PFSK-1 (cell line): ENCODE results near the gene GARS1.

Experiments used
- FOXP2 ChIP-seq: optimal IDR thresholded peaks from 2 replicates; pipeline ENCODE3; 2011; ENCODE audit warnings: borderline replicate concordance, control low read depth, inconsistent platforms; ENCODE audit not compliant: insufficient read depth; ENCODE audit errors: extremely low read length, extremely low read depth
- POLR2AphosphoS5 ChIP-seq: IDR thresholded peaks from 2 replicates; pipeline ENCODE4 v1.6.1; 2012; ENCODE audit warnings: low read depth, mild to moderate bottlenecking, control low read depth, low read length, moderate library complexity
- REST ChIP-seq, 2 experiments: IDR thresholded peaks; 2 replicates each; pipeline versions ENCODE4 v1.6.1 to v1.8.0; 2011 to 2012; ENCODE audit warnings: low read depth in 2 of 2, low read length in 2 of 2, control low read depth in 1 of 2, inconsistent platforms in 1 of 2, mild to moderate bottlenecking in 1 of 2, moderate library complexity in 1 of 2; ENCODE audit not compliant: insufficient read depth in 1 of 2
- SIN3A ChIP-seq: IDR thresholded peaks from 2 replicates; pipeline ENCODE4 v1.6.1; 2012; ENCODE audit warnings: mild to moderate bottlenecking, low read length, moderate library complexity, borderline replicate concordance; ENCODE audit not compliant: insufficient read depth
- TAF1 ChIP-seq: IDR thresholded peaks from 2 replicates; pipeline ENCODE4 v1.6.1; 2012; ENCODE audit warnings: low read length, control low read depth, borderline replicate concordance; ENCODE audit not compliant: insufficient read depth

The GARS1 gene

GRCh38 chr7:30657131-30657530 is 62.5 kb downstream of the GARS1 start:
- TF ChIP-seq FOXP2 (no peak), TAF1 (no peak), REST (IDR thresholded peaks at IDR 0.05; ENCODE audit: insufficient read depth in 1 of 2, low read depth in 2 of 2, low read length in 2 of 2) (no peak), SIN3A (no peak), POLR2AphosphoS5 (no peak)

DNA sequence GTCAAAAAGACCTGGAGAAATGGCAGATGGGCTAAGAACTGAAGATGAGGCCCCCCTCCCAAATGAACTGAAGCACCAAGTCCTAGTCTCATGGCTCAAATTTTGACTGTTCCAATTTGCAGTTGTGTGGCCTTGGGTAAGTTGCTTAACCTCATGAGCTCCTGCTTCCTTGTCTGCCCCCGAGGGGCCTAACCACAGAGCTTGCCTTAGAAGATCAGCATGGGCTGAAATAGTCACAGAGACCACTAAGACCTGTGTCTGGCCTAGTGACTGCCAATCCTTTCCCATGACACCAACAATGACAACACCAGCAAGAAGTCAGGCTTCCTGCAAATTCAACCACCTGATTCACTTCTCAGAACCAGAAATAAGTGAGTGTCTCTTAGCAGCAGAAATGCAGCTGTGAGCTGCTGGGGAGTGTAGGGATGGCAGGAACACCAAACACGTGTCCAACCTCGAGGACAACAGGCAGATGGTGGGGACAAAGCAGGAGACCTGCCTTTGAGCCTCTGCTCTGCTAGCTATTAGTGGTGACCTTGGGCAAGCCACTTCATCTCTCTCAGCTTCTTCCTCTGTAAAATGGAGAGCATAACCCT is 63.9 kb downstream of the GARS1 start:
- TF ChIP-seq SIN3A (no peak), TAF1 (no peak), REST (IDR thresholded peaks at IDR 0.05; ENCODE audit: insufficient read depth in 1 of 2, low read depth in 2 of 2, low read length in 2 of 2) (no peak), POLR2AphosphoS5 (no peak), FOXP2 (no peak)

DNA sequence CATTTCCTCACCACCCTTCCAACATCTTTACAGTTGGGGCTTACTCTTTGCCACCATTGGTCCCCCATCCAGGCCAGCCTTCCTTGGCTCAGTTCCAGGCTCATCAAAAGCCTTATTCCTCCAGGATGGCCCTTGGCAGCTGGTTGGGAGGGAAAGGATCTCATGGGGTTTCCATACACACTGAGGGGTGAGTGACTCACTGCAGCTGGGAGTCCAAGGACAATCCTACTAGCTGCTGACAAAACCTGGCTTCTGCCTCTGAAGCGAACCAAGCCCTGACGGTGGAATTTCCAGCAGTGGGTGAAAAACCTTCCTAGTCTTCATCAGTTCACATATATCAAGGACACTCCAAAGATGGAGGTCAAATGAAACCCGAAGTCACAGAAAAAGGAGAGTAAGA is 64.6 kb downstream of the GARS1 start:
- TF ChIP-seq TAF1 (no peak), REST (IDR thresholded peaks at IDR 0.05; ENCODE audit: insufficient read depth in 1 of 2, low read depth in 2 of 2, low read length in 2 of 2) (no peak), SIN3A (no peak), FOXP2 (no peak), POLR2AphosphoS5 (no peak)

- TF ChIP-seq REST (IDR thresholded peaks at IDR 0.05; ENCODE audit: insufficient read depth in 1 of 2, low read depth in 2 of 2, low read length in 2 of 2) (no peak), FOXP2 (no peak), SIN3A (no peak), POLR2AphosphoS5 (no peak), TAF1 (no peak)
Measured at GRCh38 chr7:30660331-30661255, 65.9 kb downstream of the GARS1 start.
